BJ (cell line): ENCODE results near the gene ARL6. TPM values are rescaled to one million over a fixed set of nuclear protein-coding genes. Genes with fewer than 3 reads are reported as not detected.

Source experiments
- CTCF ChIA-PET: fragments of 350-600 bp; formaldehyde crosslinking; extraction: SDS; loops from one replicate; lab custom pipeline; 2021; ENCODE audit warnings: antibody characterized with exemption, inconsistent platforms; lab: Yijun Ruan, JAX
- POLR2A ChIA-PET: fragments of 300-600 bp; sonication (Branson Sonifier 250); formaldehyde crosslinking; extraction: SDS; loops from one replicate; lab custom pipeline; 2021; ENCODE audit warnings: antibody characterized with exemption; lab: Charles Lee
- DNase-seq: peaks from one replicate; pipeline ENCODE4 v3.0.0-alpha.2; 2011; ENCODE audit warnings: low read depth
- H3K27me3 ChIP-seq: 2 replicates; pipeline ENCODE4 v1.6.0; 2011; ENCODE audit warnings: low read length; ENCODE audit not compliant: control insufficient read depth, insufficient read depth
- H3K36me3 ChIP-seq: 2 replicates; pipeline ENCODE4 v1.5.1; 2011; ENCODE audit warnings: low read length; ENCODE audit not compliant: control insufficient read depth, insufficient read depth
- H3K4me3 ChIP-seq: 2 replicates; pipeline ENCODE4 v1.5.1; 2011; ENCODE audit warnings: low read depth, mild to moderate bottlenecking, control low read depth, low read length
- polyA plus RNA-seq: library from polyadenylated mRNA; depleted of rRNA; stranded (reverse); fragments of >200 nt; gene quantifications from 2 replicates; pipeline ENCODE4 v1.2.3, GENCODE V29; 2011
- TF ChIP-seq, protein P1 (sequence below): IDR thresholded peaks from 2 replicates; pipeline ENCODE4 v1.5.1; 2011; ENCODE audit warnings: low read depth, mild to moderate bottlenecking, control low read depth, inconsistent platforms, low read length, moderate library complexity; ENCODE audit not compliant: insufficient read depth

Gene ARL6
- polyA plus RNA-seq, 1 experiment, result 2.0 TPM

DNA sequence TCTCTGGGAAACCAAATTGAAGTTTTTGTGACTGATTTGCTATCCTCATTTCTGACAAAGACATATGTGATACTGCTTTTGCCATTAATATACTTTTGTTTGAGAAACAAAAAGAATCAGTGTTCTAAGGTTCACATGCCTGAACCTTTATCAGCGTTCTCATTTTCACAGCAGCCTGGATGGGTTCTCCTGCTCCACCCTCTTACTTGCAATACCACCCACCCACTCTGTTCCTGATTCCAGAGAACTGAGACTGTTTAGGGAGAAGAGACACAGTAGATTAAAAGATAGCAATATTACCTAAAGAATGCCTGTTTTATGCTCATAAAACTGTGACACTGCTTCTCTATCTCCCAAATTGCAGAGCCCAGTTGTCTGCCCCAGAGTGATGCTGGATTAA, 25.8 kb upstream of the ARL6 start:
- TF ChIP-seq, protein P1, sequence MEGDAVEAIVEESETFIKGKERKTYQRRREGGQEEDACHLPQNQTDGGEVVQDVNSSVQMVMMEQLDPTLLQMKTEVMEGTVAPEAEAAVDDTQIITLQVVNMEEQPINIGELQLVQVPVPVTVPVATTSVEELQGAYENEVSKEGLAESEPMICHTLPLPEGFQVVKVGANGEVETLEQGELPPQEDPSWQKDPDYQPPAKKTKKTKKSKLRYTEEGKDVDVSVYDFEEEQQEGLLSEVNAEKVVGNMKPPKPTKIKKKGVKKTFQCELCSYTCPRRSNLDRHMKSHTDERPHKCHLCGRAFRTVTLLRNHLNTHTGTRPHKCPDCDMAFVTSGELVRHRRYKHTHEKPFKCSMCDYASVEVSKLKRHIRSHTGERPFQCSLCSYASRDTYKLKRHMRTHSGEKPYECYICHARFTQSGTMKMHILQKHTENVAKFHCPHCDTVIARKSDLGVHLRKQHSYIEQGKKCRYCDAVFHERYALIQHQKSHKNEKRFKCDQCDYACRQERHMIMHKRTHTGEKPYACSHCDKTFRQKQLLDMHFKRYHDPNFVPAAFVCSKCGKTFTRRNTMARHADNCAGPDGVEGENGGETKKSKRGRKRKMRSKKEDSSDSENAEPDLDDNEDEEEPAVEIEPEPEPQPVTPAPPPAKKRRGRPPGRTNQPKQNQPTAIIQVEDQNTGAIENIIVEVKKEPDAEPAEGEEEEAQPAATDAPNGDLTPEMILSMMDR, result no peak
- CTCF ChIA-PET, result interaction anchor here (1.4 kb wide), 1 partner anchor 20 kb away, joined by 4 read pairs; no protein-coding TSS in a partner anchor
- Histone ChIP-seq H3K36me3 (no peaks in the 10 kb centered on the region), H3K4me3 (no peak overlapping the region), H3K27me3 (no peaks in the 10 kb centered on the region)
- POLR2A ChIA-PET, result no interaction called here
- no peak for DNase-seq

DNA sequence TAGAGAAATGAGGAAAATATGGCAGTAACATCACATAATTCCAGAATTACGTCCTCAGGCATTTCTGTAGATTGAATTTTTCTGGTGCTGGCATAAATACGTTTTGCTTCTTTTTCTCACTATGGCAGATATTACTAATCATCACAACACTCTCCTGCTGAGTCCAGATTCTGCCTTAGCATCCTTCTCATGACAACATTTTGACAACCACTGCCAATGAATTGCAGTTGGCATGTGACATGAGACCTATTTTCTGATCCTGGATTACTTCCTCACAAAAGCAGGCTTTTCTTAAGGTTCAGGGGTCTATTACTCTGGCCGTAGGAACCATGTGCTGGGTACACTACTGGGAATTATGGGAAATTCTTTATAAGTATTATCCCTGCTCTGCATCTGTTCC, 22.5 kb upstream of the ARL6 start:
- CTCF ChIA-PET, result no interaction called here
- no peak for DNase-seq
- POLR2A ChIA-PET, result no interaction called here
- no peak overlapping the region for H3K4me3 ChIP-seq
- TF ChIP-seq, protein P1, result no peak
- H3K27me3 ChIP-seq, result no peaks in the 10 kb centered on the region
- H3K36me3 ChIP-seq, result no peaks in the 10 kb centered on the region

DNA sequence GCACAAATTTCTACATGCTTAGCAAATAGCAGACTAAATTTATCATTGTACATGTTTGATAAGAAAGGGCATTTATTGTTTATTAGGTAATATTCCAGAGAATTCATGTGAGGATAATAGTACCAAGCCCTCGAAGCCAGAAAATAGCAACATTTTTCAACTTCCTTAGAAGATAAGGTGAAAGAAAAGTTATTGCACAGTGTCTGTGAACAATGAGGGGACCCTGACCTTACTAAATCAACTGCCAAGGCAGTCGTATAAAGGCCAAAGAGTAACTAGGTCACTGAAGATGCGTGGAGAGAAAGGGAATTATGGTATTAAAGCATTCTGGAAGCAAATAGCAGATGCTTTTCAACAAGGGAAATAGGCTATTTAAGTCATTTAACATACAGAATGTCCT, 20.3 kb upstream of the ARL6 start:
- no peaks in the 10 kb centered on the region for H3K27me3 ChIP-seq
- no peak for DNase-seq
- H3K36me3 ChIP-seq, result no peaks in the 10 kb centered on the region
- ChIA-PET CTCF (no interaction called here), POLR2A (no interaction called here)
- no peak overlapping the region for H3K4me3 ChIP-seq
- TF ChIP-seq, protein P1, result no peak

DNA sequence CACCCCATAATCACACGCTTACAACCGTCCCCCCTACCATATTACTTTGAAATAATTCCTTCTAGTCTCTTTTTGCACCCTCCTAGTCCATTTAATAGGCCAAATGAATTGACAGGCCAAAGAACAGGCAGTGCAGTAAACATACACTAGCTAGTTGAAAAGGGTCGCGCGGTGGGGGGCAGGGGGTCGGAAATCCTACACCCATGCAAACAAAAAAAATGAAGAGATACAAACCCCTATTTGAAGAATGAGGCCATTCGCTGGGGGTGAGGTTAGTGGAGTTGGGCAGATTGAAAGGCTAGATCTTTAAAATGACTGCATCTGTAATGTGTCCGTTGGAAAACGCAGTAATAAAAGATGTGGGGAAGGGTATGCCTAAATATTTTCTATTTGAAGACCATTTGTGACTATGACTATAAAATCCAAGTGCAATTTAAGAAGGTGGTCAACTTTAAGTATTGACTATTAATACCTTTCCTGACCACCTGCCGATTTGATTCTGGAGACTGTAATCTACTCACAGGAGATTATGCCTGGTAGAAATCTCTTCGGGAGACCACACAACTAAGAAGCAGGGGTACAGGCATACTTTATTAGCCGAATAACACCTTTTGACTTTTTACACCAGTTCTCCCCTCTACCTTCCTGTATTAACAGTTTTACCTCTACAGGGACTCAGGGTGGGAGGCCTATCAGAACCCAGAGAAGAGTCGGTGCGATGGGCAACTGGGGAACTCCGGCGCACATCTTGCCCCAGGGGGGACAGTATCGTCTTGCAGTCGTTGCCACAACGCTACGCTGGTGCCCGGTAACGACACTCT, 762 bp upstream of the ARL6 start:
- ChIA-PET CTCF (interaction anchor here (1.0 to 1.6 kb wide), 3 partner anchors 24 to 260 kb away, joined by 3 read pairs; partner anchors contain the start of gene CRYBG3), POLR2A (no interaction called here)
- H3K36me3 ChIP-seq, result no peaks in the 10 kb centered on the region
- TF ChIP-seq, protein P1, result no peak
- DNase-seq, result no peak
- H3K27me3 ChIP-seq, result no peaks in the 10 kb centered on the region
- H3K4me3 ChIP-seq, result peak overlapping the region; percentile 61

DNA sequence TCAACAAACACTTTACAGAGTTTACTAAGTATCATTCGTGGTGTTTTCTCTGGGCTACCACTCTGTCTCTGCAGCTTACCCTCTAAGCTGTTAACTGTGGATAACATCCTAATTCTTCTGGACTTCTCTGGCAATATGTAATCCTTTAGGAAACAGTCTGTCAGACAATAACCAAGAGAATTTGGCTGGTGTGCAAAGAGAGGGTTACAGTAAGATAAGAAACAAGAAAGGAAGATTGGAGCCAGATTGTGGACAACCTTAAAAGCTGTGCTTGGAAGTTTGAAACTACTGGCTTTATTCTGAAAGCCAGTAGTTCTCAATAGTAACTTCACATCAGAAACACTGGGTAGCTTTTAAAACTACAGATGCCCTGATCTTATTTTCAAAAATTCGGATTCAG, 778 bp downstream of the ARL6 start:
- DNase-seq, result no peak
- ChIA-PET CTCF (interaction anchor here (1.6 kb wide), 1 partner anchor 22 kb away, joined by 3 read pairs; no protein-coding TSS in a partner anchor), POLR2A (no interaction called here)
- Histone ChIP-seq H3K36me3 (no peaks in the 10 kb centered on the region), H3K27me3 (no peaks in the 10 kb centered on the region), H3K4me3 (peak overlapping the region; percentile 61)
- TF ChIP-seq, protein P1, result no peak
